ENCODE results near the gene PCDHGA9. TPM values are rescaled to one million over a fixed set of nuclear protein-coding genes. Genes with fewer than 3 reads are reported as not detected.
"Not testable (repeated sequence)": the region's sequence is repeated elsewhere in the genome, so short reads cannot be mapped to it uniquely, and the experiment has no call there.

PCDHGA9 gene
- total RNA-seq, 3 donors from 2014 or later (not counting 1 experiment from before 2014, with no cell fraction given): 0.61 to 1.7 (median 1.0) TPM

GRCh38 chr5:141373673-141374317 is 28.8 kb upstream of the PCDHGA9 start, which contains the start of gene PCDHGA6:
Gene PCDHGA6 (plus strand): TSS chr5:141373891. CDS start chr5:141374084, 193 bp downstream.
- no peak for ATAC-seq
- Mint-ChIP-seq H3K36me3 (no peaks in the 10 kb centered on the region), H3K4me1 (peaks cover 4 to 7% of the 10 kb centered on the region in 2 donors), H3K9me3 (no peaks in the 10 kb centered on the region), H3K27me3 (ENCODE audit: low read depth in 2 of 2) (peaks cover 46 to 62% of the 10 kb centered on the region in 2 donors), H3K4me3 (peak within 1 kb of the TSS; percentile 7), H3K27ac (no peak within 1 kb of the TSS)
- intact Hi-C loops (cut with micrococcal nuclease): no loop called here
- H3K27ac ChIP-seq (ENCODE audit: low read length): no peak within 1 kb of the TSS
- H3K4me1 ChIP-seq (ENCODE audit: control insufficient read depth, insufficient read depth, low read length): no peaks in the 10 kb centered on the region
- no peaks in the 10 kb centered on the region for H3K36me3 ChIP-seq (ENCODE audit: control insufficient read depth, insufficient read depth, low read length)
- no peak within 1 kb of the TSS for H3K4me3 ChIP-seq (ENCODE audit: low read length)
- peaks cover 42% of the 10 kb centered on the region for H3K9me3 ChIP-seq (ENCODE audit: control insufficient read depth, insufficient read depth, low read length)
- DNase-seq: peak in 1 of 2 donors; percentile 28
- 28% methylated on average over 27 of the region's 27 CpGs for WGBS (ENCODE audit: insufficient coverage)
- no peak for TF ChIP-seq CTCF (IDR thresholded peaks at IDR 0.05)
- H3K27me3 ChIP-seq (ENCODE audit: control insufficient read depth, insufficient read depth, low read length): peaks cover 44% of the 10 kb centered on the region

- DNase-seq (no peak), ATAC-seq (no peak)
- no peak overlapping the region for H3K27ac Mint-ChIP-seq
- H3K9me3 ChIP-seq (ENCODE audit: control insufficient read depth, insufficient read depth, low read length): peaks cover 42% of the 10 kb centered on the region
- H3K9me3 Mint-ChIP-seq: no peaks in the 10 kb centered on the region
- H3K36me3 Mint-ChIP-seq: no peaks in the 10 kb centered on the region
- WGBS (ENCODE audit: insufficient coverage): 61% methylated on average over 14 of the region's 14 CpGs
- H3K4me3 ChIP-seq (ENCODE audit: low read length): no peak overlapping the region
- no peak overlapping the region for H3K27ac ChIP-seq (ENCODE audit: low read length)
- H3K27me3 ChIP-seq (ENCODE audit: control insufficient read depth, insufficient read depth, low read length): peaks cover 44% of the 10 kb centered on the region
- no peak overlapping the region for H3K4me3 Mint-ChIP-seq
- peaks cover 45 to 62% of the 10 kb centered on the region in 2 donors for H3K27me3 Mint-ChIP-seq (ENCODE audit: low read depth in 2 of 2)
- TF ChIP-seq CTCF (IDR thresholded peaks at IDR 0.05): no peak
- no peaks in the 10 kb centered on the region for H3K4me1 ChIP-seq (ENCODE audit: control insufficient read depth, insufficient read depth, low read length)
- no peaks in the 10 kb centered on the region for H3K36me3 ChIP-seq (ENCODE audit: control insufficient read depth, insufficient read depth, low read length)
- intact Hi-C loops (cut with micrococcal nuclease): no loop called here
- peaks cover 4 to 7% of the 10 kb centered on the region in 2 donors for H3K4me1 Mint-ChIP-seq
Observed at GRCh38 chr5:141374627-141375026, 28.0 kb upstream of the PCDHGA9 start.

GRCh38 chr5:141375444-141376155 is 27.0 kb upstream of the PCDHGA9 start:
- H3K36me3 Mint-ChIP-seq; DNase-seq; H3K27ac ChIP-seq (ENCODE audit: low read length); H3K27ac Mint-ChIP-seq; H3K4me1 Mint-ChIP-seq; H3K9me3 Mint-ChIP-seq; H3K4me3 ChIP-seq (ENCODE audit: low read length); H3K4me3 Mint-ChIP-seq; H3K4me1 ChIP-seq (ENCODE audit: control insufficient read depth, insufficient read depth, low read length); ATAC-seq; intact Hi-C loops (cut with micrococcal nuclease); H3K36me3 ChIP-seq (ENCODE audit: control insufficient read depth, insufficient read depth, low read length): not testable (repeated sequence)
- Histone ChIP-seq H3K9me3 (ENCODE audit: control insufficient read depth, insufficient read depth, low read length) (peaks cover 35% of the 10 kb centered on the region), H3K27me3 (ENCODE audit: control insufficient read depth, insufficient read depth, low read length) (peaks cover 38% of the 10 kb centered on the region)
- 54% methylated on average over 36 of the region's 48 CpGs for WGBS (ENCODE audit: insufficient coverage)
- peaks cover 45 to 60% of the 10 kb centered on the region in 2 donors for H3K27me3 Mint-ChIP-seq (ENCODE audit: low read depth in 2 of 2)
